Neural progenitor cell (in vitro differentiated cells): ENCODE data around the gene MEG3.

ENCODE experiments used
- CTCF ChIP-seq: fragments of 200-600 bp; sonication (generic); IDR thresholded peaks from 2 replicates; pipeline ENCODE4 v1.5.1; 2017; ENCODE audit warnings: antibody characterized with exemption, mild to moderate bottlenecking
- EZH2 ChIP-seq: fragments of 200-600 bp; sonication (generic); IDR thresholded peaks from 2 replicates; pipeline ENCODE4 v1.6.1; 2017; ENCODE audit warnings: antibody characterized with exemption, mild to moderate bottlenecking, moderate library complexity

- TF ChIP-seq EZH2 (no peak), CTCF (no peak)
Measured at GRCh38 chr14:100788942-100789341, 37.0 kb upstream of the MEG3 start.
